Vagina (tissue), 2 donors: ENCODE data around the gene TRAPPC4. TPM values are rescaled to one million over a fixed set of nuclear protein-coding genes. Genes with fewer than 3 reads are reported as not detected.

Experiments
- DNase-seq, 2 donors: peaks; one replicate each; pipeline ENCODE4 v3.0.0-alpha.2; 2017; ENCODE audit errors: extremely low spot score in 2 of 2
- H3K27ac ChIP-seq: fragments of 200-600 bp; sonication (generic); one replicate; pipeline ENCODE4 v1.5.1; 2019
- H3K27me3 ChIP-seq: fragments of 200-600 bp; sonication (generic); one replicate; pipeline ENCODE4 v1.5.1; 2019
- H3K36me3 ChIP-seq, 2 donors: fragments of 200-600 bp; sonication (generic); one replicate each; pipeline ENCODE4 v1.5.1; 2017 to 2019
- H3K4me1 ChIP-seq: fragments of 200-600 bp; sonication (generic); one replicate; pipeline ENCODE4 v1.5.1; 2019
- H3K4me3 ChIP-seq, 2 donors: fragments of 200-600 bp; sonication (generic); 1 replicate in 1 of 2; 2 replicates in 1 of 2; pipeline ENCODE4 v1.5.1; 2016 to 2019
- H3K9me3 ChIP-seq: fragments of 200-600 bp; sonication (generic); one replicate; pipeline ENCODE4 v1.5.1; 2019
- POLR2A ChIP-seq, 2 donors: fragments of 450-650 bp; IDR thresholded peaks; one replicate each; pipeline ENCODE4 v1.6.1; 2017; ENCODE audit warnings: antibody characterized with exemption in 2 of 2, mild to moderate bottlenecking in 2 of 2, moderate library complexity in 2 of 2
- POLR2AphosphoS5 ChIP-seq, 2 donors: sonication (generic); formaldehyde crosslinking; IDR thresholded peaks; one replicate each; pipeline ENCODE4 v1.9.0; 2017; ENCODE audit warnings: antibody characterized with exemption in 2 of 2, mild to moderate bottlenecking in 2 of 2, low read depth in 1 of 2; ENCODE audit not compliant: insufficient read depth in 1 of 2
- intact Hi-C: fragments of 100-400 bp; cut with DNase I; formaldehyde crosslinking; loops from one replicate; pipeline ENCODE4 v1.15.1; 2023
- total RNA-seq: library from RNA; depleted of rRNA; stranded (reverse); fragments of >200 nt; gene quantifications from one replicate; pipeline ENCODE4 v1.2.3, GENCODE V29; 2016
- TF ChIP-seq, protein P1 (sequence below), 3 experiments: fragments of 450-650 bp in 2 of 3; fragments of 200-600 bp in 1 of 3; sonication (generic) in 1 of 3; IDR thresholded peaks; one replicate each; pipeline ENCODE4 v1.5.1; 2017 to 2019; ENCODE audit warnings: antibody characterized with exemption in 3 of 3, mild to moderate bottlenecking in 2 of 3, moderate library complexity in 2 of 3

Gene TRAPPC4
- total RNA-seq, 1 donor from 2014 or later, result 40.0 TPM

GRCh38 chr11:119044708-119045107, 26.1 kb downstream of the TRAPPC4 start:
- Histone ChIP-seq H3K4me1 (no peaks in the 10 kb centered on the region), H3K4me3 (no peak overlapping the region), H3K27ac (no peak overlapping the region), H3K36me3 (peaks cover 0 to 47% of the 10 kb centered on the region in 2 donors), H3K27me3 (no peaks in the 10 kb centered on the region), H3K9me3 (no peaks in the 10 kb centered on the region)
- intact Hi-C loops, result no loop called here
- TF ChIP-seq POLR2A (IDR thresholded peaks at IDR 0.05) (no peak), POLR2AphosphoS5 (IDR thresholded peaks at IDR 0.05; ENCODE audit: insufficient read depth in 1 of 2, low read depth in 1 of 2) (no peak)
- TF ChIP-seq, protein P1, sequence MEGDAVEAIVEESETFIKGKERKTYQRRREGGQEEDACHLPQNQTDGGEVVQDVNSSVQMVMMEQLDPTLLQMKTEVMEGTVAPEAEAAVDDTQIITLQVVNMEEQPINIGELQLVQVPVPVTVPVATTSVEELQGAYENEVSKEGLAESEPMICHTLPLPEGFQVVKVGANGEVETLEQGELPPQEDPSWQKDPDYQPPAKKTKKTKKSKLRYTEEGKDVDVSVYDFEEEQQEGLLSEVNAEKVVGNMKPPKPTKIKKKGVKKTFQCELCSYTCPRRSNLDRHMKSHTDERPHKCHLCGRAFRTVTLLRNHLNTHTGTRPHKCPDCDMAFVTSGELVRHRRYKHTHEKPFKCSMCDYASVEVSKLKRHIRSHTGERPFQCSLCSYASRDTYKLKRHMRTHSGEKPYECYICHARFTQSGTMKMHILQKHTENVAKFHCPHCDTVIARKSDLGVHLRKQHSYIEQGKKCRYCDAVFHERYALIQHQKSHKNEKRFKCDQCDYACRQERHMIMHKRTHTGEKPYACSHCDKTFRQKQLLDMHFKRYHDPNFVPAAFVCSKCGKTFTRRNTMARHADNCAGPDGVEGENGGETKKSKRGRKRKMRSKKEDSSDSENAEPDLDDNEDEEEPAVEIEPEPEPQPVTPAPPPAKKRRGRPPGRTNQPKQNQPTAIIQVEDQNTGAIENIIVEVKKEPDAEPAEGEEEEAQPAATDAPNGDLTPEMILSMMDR (IDR thresholded peaks at IDR 0.05), result peak in 1 of 3 experiments; percentile 5
- DNase-seq, result no peak

GRCh38 chr11:119046489-119046888, 27.9 kb downstream of the TRAPPC4 start:
- H3K36me3 ChIP-seq, result peaks cover 0 to 62% of the 10 kb centered on the region in 2 donors
- no peak for DNase-seq
- H3K27me3 ChIP-seq, result no peaks in the 10 kb centered on the region
- TF ChIP-seq, protein P1 (IDR thresholded peaks at IDR 0.05), result no peak
- TF ChIP-seq POLR2AphosphoS5 (IDR thresholded peaks at IDR 0.05; ENCODE audit: insufficient read depth in 1 of 2, low read depth in 1 of 2) (no peak), POLR2A (IDR thresholded peaks at IDR 0.05) (no peak)
- intact Hi-C loops, result no loop called here
- H3K27ac ChIP-seq, result no peak overlapping the region
- H3K4me3 ChIP-seq, result no peak overlapping the region
- no peaks in the 10 kb centered on the region for H3K9me3 ChIP-seq
- H3K4me1 ChIP-seq, result no peaks in the 10 kb centered on the region

GRCh38 chr11:119047205-119047604, 28.6 kb downstream of the TRAPPC4 start:
- Histone ChIP-seq H3K36me3 (peaks cover 0 to 70% of the 10 kb centered on the region in 2 donors), H3K9me3 (no peaks in the 10 kb centered on the region), H3K4me3 (no peak overlapping the region), H3K4me1 (no peaks in the 10 kb centered on the region), H3K27ac (no peak overlapping the region), H3K27me3 (no peaks in the 10 kb centered on the region)
- DNase-seq, result no peak
- TF ChIP-seq POLR2AphosphoS5 (IDR thresholded peaks at IDR 0.05; ENCODE audit: insufficient read depth in 1 of 2, low read depth in 1 of 2) (no peak), POLR2A (IDR thresholded peaks at IDR 0.05) (no peak)
- TF ChIP-seq, protein P1 (IDR thresholded peaks at IDR 0.05), result no peak
- intact Hi-C loops, result no loop called here

GRCh38 chr11:119048644-119049043, 30.1 kb downstream of the TRAPPC4 start:
- H3K27ac ChIP-seq, result no peak overlapping the region
- no peak for DNase-seq
- H3K4me3 ChIP-seq, result no peak overlapping the region
- H3K36me3 ChIP-seq, result peaks cover 0 to 84% of the 10 kb centered on the region in 2 donors
- H3K27me3 ChIP-seq, result no peaks in the 10 kb centered on the region
- no peaks in the 10 kb centered on the region for H3K4me1 ChIP-seq
- TF ChIP-seq POLR2A (IDR thresholded peaks at IDR 0.05) (no peak), POLR2AphosphoS5 (IDR thresholded peaks at IDR 0.05; ENCODE audit: insufficient read depth in 1 of 2, low read depth in 1 of 2) (no peak)
- TF ChIP-seq, protein P1 (IDR thresholded peaks at IDR 0.05), result no peak
- intact Hi-C loops, result no loop called here
- H3K9me3 ChIP-seq, result no peaks in the 10 kb centered on the region

DNA sequence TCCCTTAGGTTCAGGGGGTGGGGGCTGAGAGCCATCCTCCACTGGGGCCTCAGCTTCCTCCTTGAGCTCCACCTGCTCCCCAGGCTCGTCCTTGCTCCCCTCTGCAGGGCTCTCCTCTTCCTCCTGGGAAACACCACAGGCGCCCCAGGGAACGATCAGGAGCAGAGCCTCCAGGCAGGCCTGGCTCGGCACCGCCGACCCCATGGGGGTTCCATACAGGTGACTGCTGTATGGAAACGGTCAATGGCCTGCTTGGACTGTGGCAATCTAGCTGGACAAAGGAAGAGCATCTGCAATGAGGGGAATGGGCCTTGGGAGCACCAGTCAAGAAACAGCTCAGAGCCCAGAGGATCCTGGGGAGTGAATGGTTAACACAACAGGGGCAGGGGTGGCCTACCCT, 30.5 kb downstream of the TRAPPC4 start:
- DNase-seq, result no peak
- Histone ChIP-seq H3K27me3 (no peaks in the 10 kb centered on the region), H3K4me1 (no peaks in the 10 kb centered on the region), H3K27ac (no peak overlapping the region), H3K9me3 (no peaks in the 10 kb centered on the region), H3K36me3 (peaks cover 0 to 88% of the 10 kb centered on the region in 2 donors), H3K4me3 (no peak overlapping the region)
- TF ChIP-seq POLR2AphosphoS5 (IDR thresholded peaks at IDR 0.05; ENCODE audit: insufficient read depth in 1 of 2, low read depth in 1 of 2), result no peak
- TF ChIP-seq POLR2A (IDR thresholded peaks at IDR 0.05), result no peak
- TF ChIP-seq, protein P1 (IDR thresholded peaks at IDR 0.05), result no peak
- intact Hi-C loops, result no loop called here
